Stimulated activated CD8-positive, alpha-beta memory T cell treated with anti-CD3 and anti-CD28 coated beads, Interleukin-2, amount 100 ng/mL, for 48 hours (primary cell): ENCODE data around the gene MIA2.
"Not testable (repeated sequence)": the region's sequence is repeated elsewhere in the genome, so short reads cannot be mapped to it uniquely, and the experiment has no call there.

Experiments
- DNase-seq, 2 donors: peaks; one replicate each; pipeline ENCODE4 v3.0.0-alpha.2; 2020; ENCODE audit warnings: low read depth in 2 of 2

Gene MIA2, protein sequence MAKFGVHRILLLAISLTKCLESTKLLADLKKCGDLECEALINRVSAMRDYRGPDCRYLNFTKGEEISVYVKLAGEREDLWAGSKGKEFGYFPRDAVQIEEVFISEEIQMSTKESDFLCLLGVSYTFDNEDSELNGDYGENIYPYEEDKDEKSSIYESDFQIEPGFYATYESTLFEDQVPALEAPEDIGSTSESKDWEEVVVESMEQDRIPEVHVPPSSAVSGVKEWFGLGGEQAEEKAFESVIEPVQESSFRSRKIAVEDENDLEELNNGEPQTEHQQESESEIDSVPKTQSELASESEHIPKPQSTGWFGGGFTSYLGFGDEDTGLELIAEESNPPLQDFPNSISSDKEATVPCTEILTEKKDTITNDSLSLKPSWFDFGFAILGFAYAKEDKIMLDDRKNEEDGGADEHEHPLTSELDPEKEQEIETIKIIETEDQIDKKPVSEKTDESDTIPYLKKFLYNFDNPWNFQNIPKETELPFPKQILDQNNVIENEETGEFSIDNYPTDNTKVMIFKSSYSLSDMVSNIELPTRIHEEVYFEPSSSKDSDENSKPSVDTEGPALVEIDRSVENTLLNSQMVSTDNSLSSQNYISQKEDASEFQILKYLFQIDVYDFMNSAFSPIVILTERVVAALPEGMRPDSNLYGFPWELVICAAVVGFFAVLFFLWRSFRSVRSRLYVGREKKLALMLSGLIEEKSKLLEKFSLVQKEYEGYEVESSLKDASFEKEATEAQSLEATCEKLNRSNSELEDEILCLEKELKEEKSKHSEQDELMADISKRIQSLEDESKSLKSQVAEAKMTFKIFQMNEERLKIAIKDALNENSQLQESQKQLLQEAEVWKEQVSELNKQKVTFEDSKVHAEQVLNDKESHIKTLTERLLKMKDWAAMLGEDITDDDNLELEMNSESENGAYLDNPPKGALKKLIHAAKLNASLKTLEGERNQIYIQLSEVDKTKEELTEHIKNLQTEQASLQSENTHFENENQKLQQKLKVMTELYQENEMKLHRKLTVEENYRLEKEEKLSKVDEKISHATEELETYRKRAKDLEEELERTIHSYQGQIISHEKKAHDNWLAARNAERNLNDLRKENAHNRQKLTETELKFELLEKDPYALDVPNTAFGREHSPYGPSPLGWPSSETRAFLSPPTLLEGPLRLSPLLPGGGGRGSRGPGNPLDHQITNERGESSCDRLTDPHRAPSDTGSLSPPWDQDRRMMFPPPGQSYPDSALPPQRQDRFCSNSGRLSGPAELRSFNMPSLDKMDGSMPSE (N-terminal part only)

GRCh38 chr14:39233680-39234326 lies at the start of gene MIA2:
Gene MIA2, plus strand, starts transcription at chr14:39233915. Its CDS starts 200 bp downstream, at chr14:39234115.
- no peak for DNase-seq

- DNase-seq = no peak
Observed at GRCh38 chr14:39184628-39185255, 49.0 kb upstream of the MIA2 start.

DNA sequence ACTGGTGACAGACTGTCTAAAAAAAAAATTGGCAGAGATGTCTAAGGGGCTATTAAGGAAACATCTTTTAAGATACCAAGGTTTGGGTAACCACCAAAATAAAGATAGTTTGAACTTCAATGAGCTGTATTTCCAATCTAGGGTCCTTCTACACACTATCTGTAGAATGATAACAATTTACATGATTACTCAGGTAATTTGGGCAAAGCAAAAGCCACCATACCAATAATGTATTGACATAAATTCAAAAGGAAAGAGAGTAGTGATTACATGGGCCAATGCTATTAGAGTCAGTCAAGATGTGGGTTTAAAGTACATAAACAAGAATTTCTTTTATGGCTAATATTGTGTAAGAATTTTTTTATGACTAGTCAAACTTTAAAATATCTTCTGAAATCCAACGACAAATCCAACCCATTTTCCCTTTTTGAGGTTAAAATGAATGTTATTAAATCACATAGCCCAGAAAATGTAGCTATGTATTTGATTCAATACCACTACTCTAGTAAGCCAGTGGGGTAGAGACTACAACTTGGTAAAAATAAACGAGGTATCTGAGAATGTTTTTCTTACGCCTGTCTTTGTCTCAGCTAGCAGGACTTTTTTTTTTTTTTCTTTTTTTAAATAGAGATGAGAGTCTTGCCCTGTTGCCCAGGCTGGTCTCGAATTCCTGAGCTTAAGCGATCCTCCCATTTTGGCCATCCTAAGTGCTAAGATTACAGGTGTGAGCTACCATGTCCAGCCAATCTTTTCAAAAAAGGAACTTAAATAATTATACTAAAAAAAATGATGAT lies 48.3 kb upstream of the MIA2 start:
- no peak for DNase-seq

DNA sequence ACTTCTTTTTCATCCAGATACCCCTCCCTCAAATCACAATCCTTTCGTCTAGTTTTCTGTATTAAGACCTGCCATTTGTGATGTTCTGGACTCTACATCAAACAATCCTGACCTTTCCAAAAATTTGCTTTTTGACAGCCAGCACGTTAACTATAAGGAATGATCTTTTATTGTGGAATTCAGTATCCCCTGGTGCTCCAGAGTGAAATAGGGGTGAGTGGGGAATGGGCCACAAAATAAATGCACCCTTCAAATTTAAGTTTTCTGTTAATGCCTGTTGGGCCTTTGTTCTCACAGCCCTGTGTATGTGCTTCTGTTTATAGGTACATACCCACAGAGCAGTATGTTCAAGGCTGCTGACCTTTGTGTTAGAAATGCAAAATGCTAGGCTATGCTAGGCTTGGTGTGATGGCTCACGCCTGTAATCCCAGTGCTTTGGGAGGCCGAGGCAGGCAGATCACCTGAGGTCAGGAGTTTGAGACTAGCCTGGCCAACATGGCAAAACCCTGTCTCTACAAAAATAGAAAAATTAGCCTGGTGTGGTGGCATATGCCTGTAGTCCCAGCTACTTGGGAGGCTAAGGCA lies 46.7 kb upstream of the MIA2 start:
- DNase-seq = no peak

DNA sequence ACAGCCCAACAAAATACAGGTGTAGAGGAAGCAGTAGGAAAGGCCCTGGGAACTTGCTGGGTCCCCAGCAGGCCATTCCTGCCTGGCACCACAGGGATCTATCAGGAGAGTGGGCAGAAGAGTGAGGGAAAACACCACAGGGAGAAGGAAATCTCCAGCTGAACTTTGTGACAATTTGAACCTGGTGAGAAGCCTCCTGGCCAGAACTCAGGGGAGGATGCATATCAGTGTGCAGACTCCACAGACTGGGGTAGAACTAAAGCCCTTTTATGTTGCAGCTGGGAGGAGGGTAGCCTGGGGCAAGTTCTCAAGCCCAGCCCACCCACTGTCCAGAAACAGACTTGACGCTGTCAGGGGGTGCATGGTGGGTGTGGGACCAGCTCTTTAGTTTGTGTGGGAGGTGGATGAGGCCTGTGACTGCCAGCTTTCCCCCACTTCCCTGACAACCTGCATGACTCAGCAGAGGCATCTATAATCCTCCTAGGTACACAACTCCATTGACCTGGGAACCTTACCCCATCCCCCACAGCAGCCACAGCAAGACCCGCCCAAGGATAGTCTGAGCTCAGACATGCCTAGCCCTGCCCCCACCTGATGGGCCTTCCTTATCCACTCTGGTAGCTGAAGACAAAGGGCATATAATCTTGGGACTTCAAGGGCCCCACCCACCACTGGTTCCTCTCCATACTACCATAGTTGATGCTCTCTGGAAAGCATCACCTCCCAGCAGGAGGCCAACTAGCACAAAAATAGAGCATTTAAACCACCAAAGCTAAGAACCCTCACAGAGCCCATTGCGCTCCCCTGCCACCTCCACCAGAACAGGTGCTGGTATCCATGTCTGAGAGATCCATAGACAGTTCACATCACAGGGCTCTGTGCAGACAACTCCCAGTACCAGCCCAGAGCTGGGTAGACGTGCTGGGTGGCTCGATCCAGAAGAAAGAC lies 29.8 kb upstream of the MIA2 start:
- DNase-seq = no peak

GRCh38 chr14:39207430-39207829 lies 26.3 kb upstream of the MIA2 start:
- DNase-seq = not testable (repeated sequence)

GRCh38 chr14:39211109-39211741 lies 22.5 kb upstream of the MIA2 start:
- no peak for DNase-seq

- no peak for DNase-seq
Observed at GRCh38 chr14:39212034-39212433, 21.7 kb upstream of the MIA2 start.

GRCh38 chr14:39212693-39213092 lies 21.0 kb upstream of the MIA2 start:
- DNase-seq = no peak

GRCh38 chr14:39217214-39217879 lies 16.4 kb upstream of the MIA2 start:
- no peak for DNase-seq

DNA sequence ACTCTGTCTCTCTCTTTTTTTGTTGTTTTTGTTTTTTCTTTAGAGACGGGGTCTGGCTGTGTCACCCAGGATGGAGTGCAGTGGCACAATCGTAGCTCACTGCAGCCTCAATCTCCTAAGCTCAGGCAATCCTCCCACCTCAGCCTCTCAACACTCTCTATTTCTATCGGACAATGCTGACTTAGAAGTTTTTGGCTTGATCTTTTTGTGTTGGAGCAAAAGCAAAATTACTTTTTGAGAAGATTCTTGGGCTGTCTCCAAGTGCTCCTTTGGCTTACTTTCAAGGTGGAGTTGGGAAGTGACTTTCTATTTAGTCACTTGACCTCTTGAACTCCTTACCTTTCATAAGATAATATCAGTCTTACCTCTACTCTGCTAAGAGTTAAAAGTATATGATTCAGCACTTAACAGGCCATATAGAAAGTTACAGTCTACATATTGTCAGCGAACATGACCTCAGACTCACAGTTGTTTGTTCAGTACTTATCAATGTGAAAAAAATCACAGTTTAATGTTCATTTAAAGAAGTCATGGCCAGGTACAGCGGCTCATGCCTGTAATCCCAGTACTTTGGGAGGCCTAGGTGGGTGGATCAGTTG lies 15.4 kb upstream of the MIA2 start:
- DNase-seq = no peak

GRCh38 chr14:39219075-39219499 lies 14.6 kb upstream of the MIA2 start:
- DNase-seq = no peak

DNA sequence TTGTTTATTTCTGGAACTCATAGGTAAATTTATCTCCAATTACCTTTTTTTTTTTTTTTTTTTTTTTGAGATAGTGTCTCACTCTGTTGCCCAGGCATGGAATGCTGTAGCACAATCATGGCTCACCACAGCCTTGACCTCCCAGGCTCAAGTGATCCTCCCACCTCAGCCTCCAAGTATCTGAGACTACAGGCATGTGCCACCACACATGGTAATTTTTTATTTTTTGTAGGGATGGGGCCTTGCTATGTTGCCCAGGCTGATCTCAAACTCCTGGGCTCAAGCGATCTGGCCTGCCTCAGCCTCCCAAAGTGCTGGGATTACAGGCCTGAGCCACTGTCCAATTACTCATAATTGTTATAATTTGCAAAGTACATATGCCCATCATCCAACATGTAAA lies 13.2 kb upstream of the MIA2 start:
- not testable (repeated sequence) for DNase-seq

DNA sequence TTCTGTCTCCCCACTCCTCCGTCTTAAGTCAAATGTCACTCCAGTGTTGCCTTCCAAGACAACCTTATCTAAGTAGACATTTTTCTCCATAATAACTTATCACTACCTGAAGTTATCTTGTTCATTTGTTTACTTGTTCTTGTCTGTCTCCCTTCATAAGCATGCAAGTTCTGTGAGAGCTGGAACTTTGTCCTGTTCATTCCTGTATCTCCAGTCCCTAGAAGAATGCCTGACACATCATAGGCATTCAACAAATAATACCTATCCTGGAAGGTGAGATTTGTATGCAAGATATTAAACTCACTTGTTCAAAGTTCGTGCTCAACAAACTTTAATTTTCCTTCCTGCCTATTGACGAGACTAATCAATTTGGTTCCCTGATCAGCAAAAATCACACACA lies 5.7 kb upstream of the MIA2 start:
- no peak for DNase-seq

- no peak for DNase-seq
Observed at GRCh38 chr14:39228509-39229221, 5.0 kb upstream of the MIA2 start.

GRCh38 chr14:39229222-39229543 lies 4.5 kb upstream of the MIA2 start:
- DNase-seq = peak; percentile 27 to 34
